ENCODE measurements around the gene SUPT3H. TPM values are rescaled to one million over a fixed set of nuclear protein-coding genes. Genes with fewer than 3 reads are reported as not detected.

The SUPT3H gene
- total and polyA plus RNA-seq, 2 of the 13 experiments (the other 11 are each of a cell fraction or from before 2014, with no cell fraction given) = 11.9 to 36.1 TPM

GRCh38 chr6:44976677-44977641 lies 400.8 kb downstream of the SUPT3H start:
- no peak overlapping the region for H3K27ac ChIP-seq (ENCODE audit: extremely low read length, insufficient read depth, low read length)
- no TSS peak for BruUV-seq (replicated peaks)
- H3K79me2 ChIP-seq (ENCODE audit: insufficient read depth, low read length) = no peaks in the 10 kb centered on the region
- H3K9ac ChIP-seq (ENCODE audit: insufficient read depth, low read depth, low read length) = no peak overlapping the region
- in situ Hi-C loops (cut with HindIII; ENCODE audit: extremely low pct_ligation_motif_present, low pct_unique_long_range_greater_than_20kb) = no loop called here
- no peak for TF ChIP-seq ZNF12 (CRISPR knock-in tag; IDR thresholded peaks at IDR 0.05)
- no peak for TF ChIP-seq ZBTB43 (CRISPR knock-in tag; conservative IDR thresholded peaks at IDR 0.05)
- TF ChIP-seq ZNF142 (CRISPR knock-in tag; IDR thresholded peaks at IDR 0.05) = no peak
- no peak for TF ChIP-seq MBD4 (IDR thresholded peaks at IDR 0.05; ENCODE audit: borderline replicate concordance, low read length)
- no peak for TF ChIP-seq ZNF788 (CRISPR knock-in tag; IDR thresholded peaks at IDR 0.05; ENCODE audit: borderline replicate concordance)
- TF ChIP-seq ZNF451 (CRISPR knock-in tag; IDR thresholded peaks at IDR 0.05) = no peak
- no peak for TF ChIP-seq ZNF7 (CRISPR knock-in tag; IDR thresholded peaks at IDR 0.05)
- no peak for TF ChIP-seq RXRA (CRISPR knock-in tag; IDR thresholded peaks at IDR 0.05)
- no peak for TF ChIP-seq ZNF326 (CRISPR knock-in tag; IDR thresholded peaks at IDR 0.05; ENCODE audit: borderline replicate concordance)
- TF ChIP-seq REXO4 (CRISPR knock-in tag; IDR thresholded peaks at IDR 0.05; ENCODE audit: borderline replicate concordance) = no peak
- intact Hi-C loops (cut with micrococcal nuclease; ENCODE audit: unreplicated experiment) = no loop called here
- no peaks in the 10 kb centered on the region for H4K20me1 ChIP-seq (ENCODE audit: insufficient read depth, low read length)
- no peaks in the 10 kb centered on the region for H3K4me1 ChIP-seq (ENCODE audit: insufficient read depth, low read length)
- POLR2A ChIA-PET = no interaction called here
- H2AFZ ChIP-seq (ENCODE audit: low read length) = no peak overlapping the region
- no peaks in the 10 kb centered on the region for H3K36me3 ChIP-seq (replicated peaks in 1 of 2; ENCODE audit: control insufficient read depth in 1 of 2, insufficient read depth in 2 of 2, low read length in 2 of 2)
- no peak overlapping the region for H3K4me3 ChIP-seq (replicated peaks in 1 of 3; ENCODE audit: insufficient read depth in 1 of 3, low read depth in 2 of 3, low read length in 3 of 3)
- FAIRE-seq (no peak), DNase-seq (ENCODE audit: low spot score) (no peak), ATAC-seq (no peak)
- no peak overlapping the region for H3K4me2 ChIP-seq (ENCODE audit: low read depth, low read length)
- H3K27me3 ChIP-seq (ENCODE audit: control insufficient read depth in 1 of 2, insufficient read depth in 2 of 2, low read length in 2 of 2) = no peaks in the 10 kb centered on the region
- H3K9me3 ChIP-seq (ENCODE audit: low read length) = peaks cover 18% of the 10 kb centered on the region
- CTCF ChIA-PET (ENCODE audit: low intra/inter-chr PET ratio, low total read pairs) = no interaction called here

Measured in HepG2 (cell line).